GM12875 (cell line): Measurements from ENCODE around the gene C1QL3.

Experiments used
- H3K4me3 ChIP-seq: one replicate; pipeline ENCODE4 v1.5.1; 2011; ENCODE audit warnings: low read depth, low read length, control low read depth
- CTCF ChIP-seq: IDR thresholded peaks from 2 replicates; pipeline ENCODE4 v1.5.1; 2011; ENCODE audit warnings: low read depth, mild to moderate bottlenecking, control low read depth, inconsistent platforms, low read length, moderate library complexity, borderline replicate concordance; ENCODE audit not compliant: insufficient read depth

Gene C1QL3

GRCh38 chr10:16477757-16478156 is 43.9 kb downstream of the C1QL3 start:
- H3K4me3 ChIP-seq: no peak overlapping the region
- no peak for TF ChIP-seq CTCF

- no peak for TF ChIP-seq CTCF
Measured at GRCh38 chr10:16472828-16473227, 48.9 kb downstream of the C1QL3 start.

GRCh38 chr10:16470747-16471146 is 50.9 kb downstream of the C1QL3 start:
- TF ChIP-seq CTCF: no peak
- H3K4me3 ChIP-seq: no peak overlapping the region

More at GRCh38 chr10:16472828-16473227, 48.9 kb downstream of the C1QL3 start:
- no peak overlapping the region for H3K4me3 ChIP-seq

DNA sequence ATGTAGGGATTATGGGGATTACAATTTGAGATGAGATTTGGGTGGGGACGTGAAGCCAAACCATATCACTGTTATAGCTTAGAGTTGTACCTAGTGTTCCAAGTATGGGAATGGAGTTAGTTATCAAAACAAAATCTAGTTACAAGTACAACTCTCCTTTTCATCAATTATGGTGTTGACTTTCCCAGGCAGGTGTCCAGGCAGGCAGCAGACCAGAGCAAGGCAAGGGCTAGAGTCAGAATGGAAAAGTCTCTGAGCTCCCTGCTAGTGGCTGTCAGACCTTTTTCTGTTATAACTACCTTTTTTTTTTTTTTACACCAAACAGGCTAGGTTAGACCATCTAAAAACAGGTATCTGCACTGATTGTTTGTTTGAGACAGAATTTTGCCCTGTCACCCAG is 55.7 kb downstream of the C1QL3 start:
- TF ChIP-seq CTCF: no peak

More for the DNA sequence above, 55.7 kb downstream of the C1QL3 start:
- no peak overlapping the region for H3K4me3 ChIP-seq
